Inferior parietal cortex (tissue), 1 donor: ENCODE results near the gene OR1I1.

Experiments used
- DNase-seq: peaks from one replicate; pipeline ENCODE4 v3.0.0-alpha.2; 2016; ENCODE audit errors: extremely low spot score

OR1I1 gene

GRCh38 chr19:15118248-15118647 is 36.2 kb downstream of the OR1I1 start:
- DNase-seq, result no peak

GRCh38 chr19:15118789-15119494 is 36.9 kb downstream of the OR1I1 start:
- DNase-seq, result no peak

- no peak for DNase-seq
Measured at GRCh38 chr19:15120135-15121026, 38.4 kb downstream of the OR1I1 start.

GRCh38 chr19:15122331-15123030 is 40.5 kb downstream of the OR1I1 start:
- DNase-seq, result no peak

GRCh38 chr19:15123031-15123890 is 41.2 kb downstream of the OR1I1 start:
- DNase-seq, result no peak

- peak; percentile 53 for DNase-seq
Measured at GRCh38 chr19:15123900-15124299, 41.9 kb downstream of the OR1I1 start.

- DNase-seq, result peak; percentile 1
Measured at GRCh38 chr19:15124572-15125231, 42.7 kb downstream of the OR1I1 start.

GRCh38 chr19:15125232-15126067 is 43.4 kb downstream of the OR1I1 start:
- DNase-seq, result peak; percentile 95

GRCh38 chr19:15126131-15126910 is 44.3 kb downstream of the OR1I1 start:
- peak; percentile 29 for DNase-seq

- no peak for DNase-seq
Measured at GRCh38 chr19:15128162-15128770, 46.3 kb downstream of the OR1I1 start.

GRCh38 chr19:15129856-15130585 is 48.0 kb downstream of the OR1I1 start:
- DNase-seq, result no peak

- no peak for DNase-seq
Measured at GRCh38 chr19:15136234-15136954, 54.4 kb downstream of the OR1I1 start.

GRCh38 chr19:15137777-15138176 is 55.8 kb downstream of the OR1I1 start:
- no peak for DNase-seq

GRCh38 chr19:15138427-15138826 is 56.4 kb downstream of the OR1I1 start:
- no peak for DNase-seq

GRCh38 chr19:15141143-15141542 is 59.1 kb downstream of the OR1I1 start:
- no peak for DNase-seq

- no peak for DNase-seq
Measured at GRCh38 chr19:15142313-15142712, 60.3 kb downstream of the OR1I1 start.
